HG02588 (cell line): ENCODE measurements around the gene GDPD3.

Experiments used
- ATAC-seq: cut with Tn5 transposase; IDR thresholded peaks from one replicate; pipeline ENCODE4 v1.9.1; 2021; ENCODE audit warnings: mild to moderate bottlenecking, moderate library complexity; ENCODE audit not compliant: unreplicated experiment

GDPD3 gene

GRCh38 chr16:30096105-30096861, 17.1 kb downstream of the GDPD3 start, which contains the start of gene YPEL3:
TSS of gene YPEL3 (minus strand) at chr16:30096213. CDS start at chr16:30095482, 731 bp downstream.
- ATAC-seq, result peak; percentile 52

GRCh38 chr16:30095166-30096078, 17.9 kb downstream of the GDPD3 start:
- ATAC-seq, result no peak

GRCh38 chr16:30094541-30095165, 18.7 kb downstream of the GDPD3 start:
- no peak for ATAC-seq

- peak; percentile 39 for ATAC-seq
Measured at GRCh38 chr16:30092373-30093010, 20.8 kb downstream of the GDPD3 start.

GRCh38 chr16:30091474-30092372, 21.6 kb downstream of the GDPD3 start, which contains the start of gene TBX6:
TSS of gene TBX6 (minus strand) at chr16:30091924. CDS start at chr16:30091193, 731 bp downstream.
- peak; percentile 63 for ATAC-seq

GRCh38 chr16:30090610-30091331, 22.6 kb downstream of the GDPD3 start:
- no peak for ATAC-seq

GRCh38 chr16:30088832-30089624, 24.3 kb downstream of the GDPD3 start:
- ATAC-seq, result no peak

- ATAC-seq, result no peak
Measured at GRCh38 chr16:30088237-30088831, 25.0 kb downstream of the GDPD3 start.

- no peak for ATAC-seq
Measured at GRCh38 chr16:30087181-30087898, 26.0 kb downstream of the GDPD3 start.

GRCh38 chr16:30086291-30087140, 26.8 kb downstream of the GDPD3 start:
- ATAC-seq, result no peak

- ATAC-seq, result no peak
Measured at GRCh38 chr16:30085820-30086219, 27.5 kb downstream of the GDPD3 start.

GRCh38 chr16:30085247-30085646, 28.1 kb downstream of the GDPD3 start:
- no peak for ATAC-seq

GRCh38 chr16:30084816-30085159, 28.5 kb downstream of the GDPD3 start:
- ATAC-seq, result no peak

GRCh38 chr16:30084096-30084815, 29.1 kb downstream of the GDPD3 start:
- ATAC-seq, result no peak

GRCh38 chr16:30083216-30084055, 29.9 kb downstream of the GDPD3 start:
- no peak for ATAC-seq
